HG03103 (cell line): ENCODE data around the gene SLC25A36.
"Not testable (repeated sequence)": the region's sequence is repeated elsewhere in the genome, so short reads cannot be mapped to it uniquely, and the experiment has no call there.

Experiments used
- ATAC-seq: cut with Tn5 transposase; IDR thresholded peaks from one replicate; pipeline ENCODE4 v1.9.1; 2021; ENCODE audit warnings: low read depth; ENCODE audit not compliant: unreplicated experiment

Gene SLC25A36

GRCh38 chr3:140931016-140931454 is 10.6 kb upstream of the SLC25A36 start:
- no peak for ATAC-seq

- ATAC-seq = no peak
Measured at GRCh38 chr3:140931801-140932200, 9.8 kb upstream of the SLC25A36 start.

- ATAC-seq = no peak
Measured at GRCh38 chr3:140933109-140933508, 8.5 kb upstream of the SLC25A36 start.

GRCh38 chr3:140933552-140933951 is 8.1 kb upstream of the SLC25A36 start:
- no peak for ATAC-seq

GRCh38 chr3:140939305-140939704 is 2.3 kb upstream of the SLC25A36 start:
- not testable (repeated sequence) for ATAC-seq

- no peak for ATAC-seq
Measured at GRCh38 chr3:140941090-140941433, 574 bp upstream of the SLC25A36 start.

- ATAC-seq = peak; percentile 42
Measured at GRCh38 chr3:140942221-140943104, 827 bp downstream of the SLC25A36 start.

GRCh38 chr3:140943781-140944552 is 2.3 kb downstream of the SLC25A36 start:
- no peak for ATAC-seq

GRCh38 chr3:140948460-140949249 is 7.0 kb downstream of the SLC25A36 start:
- no peak for ATAC-seq

GRCh38 chr3:140950144-140950543 is 8.5 kb downstream of the SLC25A36 start:
- no peak for ATAC-seq

GRCh38 chr3:140950863-140951262 is 9.2 kb downstream of the SLC25A36 start:
- no peak for ATAC-seq

- ATAC-seq = not testable (repeated sequence)
Measured at GRCh38 chr3:140951750-140952149, 10.1 kb downstream of the SLC25A36 start.

- no peak for ATAC-seq
Measured at GRCh38 chr3:140953028-140953960, 11.7 kb downstream of the SLC25A36 start.

- no peak for ATAC-seq
Measured at GRCh38 chr3:140954576-140954975, 12.9 kb downstream of the SLC25A36 start.

GRCh38 chr3:140955645-140956044 is 14.0 kb downstream of the SLC25A36 start:
- no peak for ATAC-seq

- ATAC-seq = no peak
Measured at GRCh38 chr3:140956058-140956835, 14.6 kb downstream of the SLC25A36 start.

GRCh38 chr3:140972833-140973232 is 31.2 kb downstream of the SLC25A36 start:
- no peak for ATAC-seq

- ATAC-seq = no peak
Measured at GRCh38 chr3:140974900-140975299, 33.3 kb downstream of the SLC25A36 start.

GRCh38 chr3:140980663-140981062 is 39.0 kb downstream of the SLC25A36 start:
- no peak for ATAC-seq
